GM12892 (cell line): ENCODE data around the gene DNAAF5.

Source experiments
- POLR2A ChIP-seq: IDR thresholded peaks from 2 replicates; pipeline ENCODE4 v1.6.1; 2011; ENCODE audit warnings: low read depth, low read length, control low read depth
- POLR2AphosphoS5 ChIP-seq: IDR thresholded peaks from 2 replicates; pipeline ENCODE4 v1.6.1; 2011; ENCODE audit warnings: low read depth, low read length, control low read depth
- TAF1 ChIP-seq: IDR thresholded peaks from 2 replicates; pipeline ENCODE4 v1.6.1; 2011; ENCODE audit warnings: low read depth, mild to moderate bottlenecking, control low read depth, low read length, borderline replicate concordance

DNA sequence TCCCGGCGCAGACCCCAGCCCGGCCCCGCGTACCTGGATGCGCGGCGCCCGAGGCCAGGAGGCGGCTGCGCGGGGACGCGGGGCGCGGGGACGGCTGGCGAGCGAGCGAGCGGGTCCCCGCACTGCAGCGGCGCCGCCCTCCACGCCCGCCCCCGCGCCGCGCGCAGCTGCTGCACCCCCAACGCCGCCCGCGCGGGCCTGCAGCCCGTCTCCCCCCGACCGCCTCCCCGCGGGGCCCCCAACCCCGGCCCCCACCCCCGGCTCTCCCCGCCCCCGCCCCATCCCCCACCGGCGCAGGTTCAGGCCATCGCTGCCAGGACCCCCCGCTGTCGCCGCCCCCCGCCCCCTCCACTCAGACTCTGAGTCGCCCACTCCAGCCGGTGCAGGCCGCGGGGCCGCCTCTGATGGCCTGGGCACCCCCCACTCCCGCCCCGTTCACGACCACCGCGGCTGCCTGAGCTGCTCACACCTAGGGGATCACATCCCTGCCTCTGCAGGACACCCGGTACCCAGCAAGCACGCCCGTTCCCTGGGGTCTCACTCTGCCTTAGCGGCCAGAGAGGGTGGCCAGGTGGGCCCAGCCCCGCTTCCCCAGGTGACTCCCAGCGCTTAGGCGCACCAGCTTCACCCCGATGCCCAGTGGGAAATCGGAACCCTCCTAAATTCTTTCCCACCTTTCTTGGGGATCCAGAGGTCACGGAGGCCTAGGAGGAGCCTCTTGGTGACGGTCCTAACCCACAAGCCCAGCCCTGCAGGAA is 13.9 kb upstream of the DNAAF5 start:
- no peak for TF ChIP-seq POLR2AphosphoS5
- TF ChIP-seq POLR2A: no peak
- TF ChIP-seq TAF1: no peak
